HepG2 (cell line): Measurements from ENCODE around the gene ARHGEF40. TPM values are rescaled to one million over a fixed set of nuclear protein-coding genes. Genes with fewer than 3 reads are reported as not detected.
A peak's percentile ranks its signal among the peaks of the same experiment; 100 is the strongest.

Experiments used
- ATAC-seq: fragments of 200-7000 bp; cut with Tn5 transposase; 3 replicates; pipeline ENCODE4 v1.9.1; 2020; ENCODE audit warnings: mild to moderate bottlenecking, moderate library complexity
- BruUV-seq: library from RNA; stranded (reverse); fragments of 400-500 nt; replicated peaks from 2 replicates; lab custom pipeline; 2021; lab: Mats Ljungman, UMichigan
- CTCF ChIA-PET: fragments of 300-600 bp; formaldehyde crosslinking; extraction: SDS; loops from one replicate; lab custom pipeline; 2021; ENCODE audit warnings: low total read pairs, inconsistent platforms, low intra/inter-chr PET ratio; lab: Yijun Ruan, JAX
- POLR2A ChIA-PET: fragments of 350-600 bp; sonication (Branson Sonifier 250); formaldehyde crosslinking; loops from one replicate; lab custom pipeline; 2020; ENCODE audit warnings: antibody characterized with exemption, inconsistent platforms; lab: Yijun Ruan, JAX
- DNase-seq: peaks from one replicate; pipeline ENCODE4 v3.0.0-alpha.2; 2015; ENCODE audit warnings: low spot score
- FAIRE-seq: peaks from 3 replicates; lab custom pipeline; 2011; peaks lifted over from hg19 to GRCh38; lab: Jason Lieb, UNC
- H2AFZ ChIP-seq: one replicate; pipeline ENCODE4 v1.6.1; 2011; ENCODE audit warnings: low read length, inconsistent platforms
- H3K27ac ChIP-seq: fragments of 300-600 bp; 3 replicates; pipeline ENCODE4 v1.8.0; 2011; ENCODE audit warnings: mixed run types, mild to moderate bottlenecking, mixed read lengths, low read length, inconsistent platforms; ENCODE audit not compliant: insufficient read depth; ENCODE audit errors: extremely low read length
- H3K27me3 ChIP-seq, 2 experiments: fragments of 200-600 bp in 1 of 2; 2 replicates in 1 of 2; 3 replicates in 1 of 2; pipeline versions ENCODE4 v1.6.0 to v1.8.0; 2011; ENCODE audit warnings: low read length in 2 of 2, mild to moderate bottlenecking in 2 of 2, moderate library complexity in 2 of 2, inconsistent platforms in 1 of 2; ENCODE audit not compliant: insufficient read depth in 2 of 2, control insufficient read depth in 1 of 2
- H3K36me3 ChIP-seq, 2 experiments: fragments of 200-600 bp in 1 of 2; replicated peaks in 1 of 2; 2 replicates in 1 of 2; 3 replicates in 1 of 2; pipeline versions ENCODE4 v1.5.1 to v1.8.0; 2011; ENCODE audit warnings: low read length in 2 of 2, inconsistent platforms in 1 of 2; ENCODE audit not compliant: insufficient read depth in 2 of 2, control insufficient read depth in 1 of 2
- H3K4me1 ChIP-seq: 2 replicates; pipeline ENCODE4 v1.5.1; 2012; ENCODE audit warnings: low read length, inconsistent platforms; ENCODE audit not compliant: insufficient read depth
- H3K4me2 ChIP-seq: 2 replicates; pipeline ENCODE4 v1.6.0; 2011; ENCODE audit warnings: low read depth, low read length, inconsistent platforms
- H3K4me3 ChIP-seq, 3 experiments: fragments of 200-600 bp in 1 of 3; sonication (generic), shearing (Covaris generic) in 1 of 3; replicated peaks in 1 of 3; 2 replicates each; pipeline ENCODE4 v1.5.1; 2011 to 2016; ENCODE audit warnings: low read length in 3 of 3, inconsistent platforms in 2 of 3, low read depth in 2 of 3, mild to moderate bottlenecking in 2 of 3, control low read depth in 1 of 3, mixed read lengths in 1 of 3; ENCODE audit not compliant: insufficient read depth in 1 of 3
- H3K79me2 ChIP-seq: one replicate; pipeline ENCODE4 v1.6.1; 2011; ENCODE audit warnings: low read length, inconsistent platforms; ENCODE audit not compliant: insufficient read depth
- H3K9ac ChIP-seq: 2 replicates; pipeline ENCODE4 v1.6.0; 2011; ENCODE audit warnings: mild to moderate bottlenecking, low read depth, low read length, inconsistent platforms; ENCODE audit not compliant: insufficient read depth
- H3K9me3 ChIP-seq: 2 replicates; pipeline ENCODE4 v1.5.1; 2012; ENCODE audit warnings: mild to moderate bottlenecking, low read length
- H4K20me1 ChIP-seq: 2 replicates; pipeline ENCODE4 v1.6.0; 2011; ENCODE audit warnings: inconsistent platforms, mild to moderate bottlenecking, low read length, moderate library complexity; ENCODE audit not compliant: insufficient read depth
- GATA4 ChIP-seq: sonication (generic); IDR thresholded peaks from 2 replicates; pipeline ENCODE4 v1.6.1; 2016; ENCODE audit warnings: antibody characterized with exemption, low read depth, borderline replicate concordance
- HDAC6 ChIP-seq: fragments of 200-600 bp; sonication (generic); IDR thresholded peaks from 2 replicates; pipeline ENCODE4 v1.7.0; 2017; ENCODE audit warnings: mild to moderate bottlenecking, antibody characterized with exemption, low read length, low read depth
- KLF15 ChIP-seq: sonication (generic); formaldehyde crosslinking; IDR thresholded peaks from 2 replicates; pipeline ENCODE4 v1.8.1; 2023; ENCODE audit warnings: borderline replicate concordance, mild to moderate bottlenecking, inconsistent platforms, missing genetic modification reagents, mixed read lengths
- MXD3 ChIP-seq: IDR thresholded peaks from 2 replicates; pipeline ENCODE4 v1.6.1; 2016; ENCODE audit warnings: mild to moderate bottlenecking, missing biosample characterization, missing genetic modification reagents
- NR2C2 ChIP-seq: sonication (generic); formaldehyde crosslinking; IDR thresholded peaks from 2 replicates; pipeline ENCODE4 v1.4.0; 2020; ENCODE audit warnings: missing genetic modification reagents, mild to moderate bottlenecking, moderate library complexity, borderline replicate concordance
- POGK ChIP-seq: sonication (generic); formaldehyde crosslinking; conservative IDR thresholded peaks from 2 replicates; pipeline ENCODE4 v1.8.0; 2022; ENCODE audit warnings: mild to moderate bottlenecking, moderate library complexity, missing genetic modification reagents
- REL ChIP-seq: sonication (generic); formaldehyde crosslinking; conservative IDR thresholded peaks from 2 replicates; pipeline ENCODE4 v1.8.0; 2022; ENCODE audit warnings: mild to moderate bottlenecking, missing genetic modification reagents, moderate library complexity
- SIN3B ChIP-seq: fragments of 150-350 bp; IDR thresholded peaks from 2 replicates; pipeline ENCODE4 v1.6.1; 2014; ENCODE audit warnings: low read length
- SMYD3 ChIP-seq: sonication (generic); formaldehyde crosslinking; IDR thresholded peaks from 2 replicates; pipeline ENCODE4 v1.8.1; 2023; ENCODE audit warnings: mild to moderate bottlenecking, missing genetic modification reagents
- SP2 ChIP-seq: sonication (generic); formaldehyde crosslinking; IDR thresholded peaks from 2 replicates; pipeline ENCODE4 v1.5.1; 2020; ENCODE audit warnings: mild to moderate bottlenecking, missing genetic modification reagents
- TGIF2 ChIP-seq: IDR thresholded peaks from 2 replicates; pipeline ENCODE4 v1.6.1; 2016; ENCODE audit warnings: control low read depth, missing compliant biosample characterization
- ZBTB39 ChIP-seq: sonication (generic); formaldehyde crosslinking; IDR thresholded peaks from 2 replicates; pipeline ENCODE4 v1.5.0; 2020; ENCODE audit warnings: missing genetic modification reagents
- ZNF292 ChIP-seq: sonication (generic); formaldehyde crosslinking; IDR thresholded peaks from 2 replicates; pipeline ENCODE4 v1.8.1; 2022; ENCODE audit warnings: mild to moderate bottlenecking, low read depth, missing genetic modification reagents, borderline replicate concordance
- ZNF383 ChIP-seq: sonication (generic); formaldehyde crosslinking; IDR thresholded peaks from 2 replicates; pipeline ENCODE4 v1.4.0; 2020; ENCODE audit warnings: missing genetic modification reagents, mild to moderate bottlenecking, borderline replicate concordance
- ZNF550 ChIP-seq: sonication (generic); formaldehyde crosslinking; IDR thresholded peaks from 2 replicates; pipeline ENCODE4 v1.4.0; 2020; ENCODE audit warnings: mild to moderate bottlenecking, missing genetic modification reagents, borderline replicate concordance
- ZNF589 ChIP-seq: sonication (generic); formaldehyde crosslinking; conservative IDR thresholded peaks from 2 replicates; pipeline ENCODE4 v1.8.0; 2022; ENCODE audit warnings: mild to moderate bottlenecking, moderate library complexity, missing genetic modification reagents
- ZNF607 ChIP-seq: sonication (generic); formaldehyde crosslinking; IDR thresholded peaks from 2 replicates; pipeline ENCODE4 v1.5.1; 2020; ENCODE audit warnings: missing genetic modification reagents, mild to moderate bottlenecking, borderline replicate concordance
- ZNF678 ChIP-seq: sonication (generic); formaldehyde crosslinking; IDR thresholded peaks from 2 replicates; pipeline ENCODE4 v1.4.0; 2020; ENCODE audit warnings: mild to moderate bottlenecking, missing genetic modification reagents
- ZZZ3 ChIP-seq: sonication (generic); formaldehyde crosslinking; IDR thresholded peaks from 2 replicates; pipeline ENCODE4 v1.4.0; 2020; ENCODE audit warnings: missing genetic modification reagents, mild to moderate bottlenecking, borderline replicate concordance
- WGBS: methylation state at CpG from one replicate; pipeline ENCODE4 v1.1.6; 2017; ENCODE audit warnings: low lambda C conversion rate; 5-methylcytosine and 5-hydroxymethylcytosine counted together
- in situ Hi-C: cut with HindIII; loops from 2 replicates; pipeline ENCODE4 v1.10.0; 2017; ENCODE audit warnings: low pct_unique_long_range_greater_than_20kb; ENCODE audit not compliant: extremely low pct_ligation_motif_present
- intact Hi-C: fragments of 100-400 bp; cut with micrococcal nuclease; formaldehyde crosslinking; loops from one replicate; pipeline ENCODE4 v1.10.0; 2022; ENCODE audit not compliant: unreplicated experiment
- polyA plus RNA-seq, 8 experiments: library from polyadenylated mRNA; depleted of rRNA in 3 of 8; stranded (reverse) in 7 of 8; unstranded in 1 of 8; fragments of >200 nt; fragmentation: Illumina TruSeq in 4 of 8; extraction: Trizol in 4 of 8; gene quantifications; 2 replicates each; pipeline versions ENCODE4 v1.2.1 to v1.2.3, GENCODE V29; 2011 to 2016; ENCODE audit warnings: low read depth in 4 of 8, missing spikeins in 1 of 8, mixed read lengths in 1 of 8; ENCODE audit not compliant: insufficient read depth in 1 of 8
- total RNA-seq, 5 experiments: library from RNA; depleted of rRNA; stranded (reverse); fragments of >200 nt; fragmentation: Illumina TruSeq; extraction: Trizol; gene quantifications; 2 replicates each; pipeline ENCODE4 v1.2.3, GENCODE V29; 2016; ENCODE audit warnings: low read depth in 1 of 5

ARHGEF40 gene
- total and polyA plus RNA-seq, 2 of the 13 experiments (the other 11 are each of a cell fraction or from before 2014, with no cell fraction given) = 28.1 to 78.1 TPM

- H3K4me1 ChIP-seq = peaks cover 80% of the 10 kb centered on the region
- no peaks in the 10 kb centered on the region for H3K9me3 ChIP-seq
- H4K20me1 ChIP-seq = no peaks in the 10 kb centered on the region
- no peaks in the 10 kb centered on the region; a peak in 1 of 5 replicates for H3K27me3 ChIP-seq
- CTCF ChIA-PET = interaction anchor here (1.1 to 8.0 kb wide), 6 partner anchors 11 to 92 kb away, joined by 3 to 320 read pairs (median 14); partner anchors contain the start of genes ARHGEF40 and ZNF219
- POLR2A ChIA-PET = interaction anchor here (0.7 to 6.5 kb wide), 23 partner anchors 9 to 422 kb away, joined by 3 to 141 read pairs (median 5); partner anchors contain the start of genes ARHGEF40 and NDRG2
- under 1% methylated on average over 49 of the region's 62 CpGs for WGBS
- BruUV-seq = TSS peak; percentile 93
- H3K4me3 ChIP-seq = peak overlapping the region; percentile 61 to 82 (median 66)
- peak overlapping the region; percentile 94 for H3K4me2 ChIP-seq
- peak; percentile 18 for FAIRE-seq
- intact Hi-C loops = loop anchor here (1.0 kb wide), 4 partner anchors 8 to 90 kb away; no protein-coding TSS in a partner anchor
- DNase-seq = peak; percentile 98
- in situ Hi-C loops = loop anchor here (5.0 kb wide), 2 partner anchors 37 to 87 kb away; no protein-coding TSS in a partner anchor
- H3K27ac ChIP-seq = peak overlapping the region; percentile 97
- peak; percentile 83 for ATAC-seq
- peak overlapping the region; percentile 95 for H3K9ac ChIP-seq
- H3K79me2 ChIP-seq = peaks cover 11% of the 10 kb centered on the region
- H2AFZ ChIP-seq = no peak overlapping the region
- H3K36me3 ChIP-seq = no peaks in the 10 kb centered on the region
- TF ChIP-seq ZBTB39 = peak; percentile 87; the same call in 1 of the 2 replicates
- TF ChIP-seq ZNF292 (CRISPR knock-in tag) = peak; percentile 92
- TF ChIP-seq ZNF383 = peak; percentile 98
- peak; percentile 98; the same call in 1 of the 2 replicates for TF ChIP-seq ZNF589
- TF ChIP-seq NR2C2 (CRISPR knock-in tag) = peak; percentile 97
- TF ChIP-seq ZZZ3 (CRISPR knock-in tag) = peak; percentile 99
- peak; percentile 99 for TF ChIP-seq REL (CRISPR knock-in tag)
- TF ChIP-seq SIN3B = no peak; the same call in 1 of the 2 replicates
- peak; percentile 98 for TF ChIP-seq POGK
- TF ChIP-seq MXD3 (CRISPR knock-in tag) = peak; percentile 98
- TF ChIP-seq ZNF678 (CRISPR knock-in tag) = peak; percentile 97
- TF ChIP-seq SMYD3 = peak; percentile 99
- peak; percentile 95 for TF ChIP-seq KLF15 (CRISPR knock-in tag)
- no peak for TF ChIP-seq HDAC6
- peak; percentile 90; the same call in 1 of the 2 replicates for TF ChIP-seq ZNF607 (CRISPR knock-in tag)
- TF ChIP-seq GATA4 = peak; percentile 87; the same call in 1 of the 2 replicates
- no peak for TF ChIP-seq ZNF550 (CRISPR knock-in tag)
- no peak; the same call in none of the 2 replicates for TF ChIP-seq TGIF2 (CRISPR knock-in tag)
- TF ChIP-seq SP2 (CRISPR knock-in tag) = no peak
Measured at GRCh38 chr14:21103710-21104447, 33.8 kb downstream of the ARHGEF40 start.
